Measurements from ENCODE around the gene RNPS1.

RNPS1 gene

DNA sequence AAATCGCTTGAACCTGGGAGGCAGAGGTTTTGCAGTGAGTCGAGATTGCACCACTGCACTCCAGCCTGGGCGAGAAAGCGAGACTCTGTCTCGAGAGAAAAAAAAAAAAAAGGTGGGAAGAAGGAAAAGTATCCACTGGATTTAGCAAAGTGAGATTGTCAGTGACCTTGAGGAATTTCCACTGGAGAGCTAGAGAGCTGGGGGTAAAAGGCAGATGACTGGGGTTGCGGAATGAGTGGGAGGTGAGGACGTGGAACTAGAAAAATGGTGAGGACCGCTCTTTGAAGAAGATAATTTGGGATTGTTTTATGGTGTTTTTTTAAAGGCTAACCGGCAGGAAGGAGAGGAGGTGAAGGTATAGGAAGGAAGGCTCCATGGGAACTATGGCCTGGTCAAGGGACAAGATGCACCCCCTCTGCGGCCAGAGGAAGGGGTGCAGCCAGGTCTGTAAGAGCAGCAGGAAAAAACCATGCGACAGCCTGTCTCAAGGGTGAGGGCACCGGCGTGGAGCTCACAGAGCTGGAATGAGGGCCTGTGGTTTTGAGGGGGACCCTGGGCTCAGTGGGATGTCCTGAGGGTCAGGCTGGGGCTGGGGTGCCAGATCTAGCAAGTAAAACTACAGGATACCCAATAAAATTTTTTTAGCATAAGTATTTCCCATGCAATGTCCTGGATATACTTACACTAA, 63.4 kb downstream of the RNPS1 start:
- H3K36me3 ChIP-seq (ENCODE audit: low read depth): peaks cover 24% of the 10 kb centered on the region
- ATAC-seq (ENCODE audit: low read depth) (no peak), DNase-seq (ENCODE audit: low spot score) (no peak)
- TF ChIP-seq, protein P1, sequence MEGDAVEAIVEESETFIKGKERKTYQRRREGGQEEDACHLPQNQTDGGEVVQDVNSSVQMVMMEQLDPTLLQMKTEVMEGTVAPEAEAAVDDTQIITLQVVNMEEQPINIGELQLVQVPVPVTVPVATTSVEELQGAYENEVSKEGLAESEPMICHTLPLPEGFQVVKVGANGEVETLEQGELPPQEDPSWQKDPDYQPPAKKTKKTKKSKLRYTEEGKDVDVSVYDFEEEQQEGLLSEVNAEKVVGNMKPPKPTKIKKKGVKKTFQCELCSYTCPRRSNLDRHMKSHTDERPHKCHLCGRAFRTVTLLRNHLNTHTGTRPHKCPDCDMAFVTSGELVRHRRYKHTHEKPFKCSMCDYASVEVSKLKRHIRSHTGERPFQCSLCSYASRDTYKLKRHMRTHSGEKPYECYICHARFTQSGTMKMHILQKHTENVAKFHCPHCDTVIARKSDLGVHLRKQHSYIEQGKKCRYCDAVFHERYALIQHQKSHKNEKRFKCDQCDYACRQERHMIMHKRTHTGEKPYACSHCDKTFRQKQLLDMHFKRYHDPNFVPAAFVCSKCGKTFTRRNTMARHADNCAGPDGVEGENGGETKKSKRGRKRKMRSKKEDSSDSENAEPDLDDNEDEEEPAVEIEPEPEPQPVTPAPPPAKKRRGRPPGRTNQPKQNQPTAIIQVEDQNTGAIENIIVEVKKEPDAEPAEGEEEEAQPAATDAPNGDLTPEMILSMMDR (IDR thresholded peaks at IDR 0.05; ENCODE audit: poor library complexity, severe bottlenecking): no peak
- H3K4me1 ChIP-seq (ENCODE audit: insufficient read depth, poor library complexity, severe bottlenecking): no peaks in the 10 kb centered on the region
- H3K27me3 ChIP-seq (ENCODE audit: insufficient read depth, poor library complexity, severe bottlenecking): no peaks in the 10 kb centered on the region
- H3K9me3 ChIP-seq (ENCODE audit: severe bottlenecking): no peaks in the 10 kb centered on the region
- H3K27ac ChIP-seq (ENCODE audit: poor library complexity, severe bottlenecking): peak overlapping the region; percentile 68
- H3K4me3 ChIP-seq (ENCODE audit: severe bottlenecking): peak overlapping the region; percentile 91

All from RWPE2 (cell line).